ENCODE results near the gene TMIGD2.
"Not testable (repeated sequence)": the region's sequence is repeated elsewhere in the genome, so short reads cannot be mapped to it uniquely, and the experiment has no call there.

TMIGD2 gene

GRCh38 chr19:4278010-4278409, 24.2 kb downstream of the TMIGD2 start:
- H3K27me3 Mint-ChIP-seq (ENCODE audit: low read depth): peaks cover 50% of the 10 kb centered on the region
- peak overlapping the region in 2 of 3 experiments; percentile 81 to 92 for H3K27ac Mint-ChIP-seq
- H3K9me3 Mint-ChIP-seq: no peaks in the 10 kb centered on the region
- H3K4me3 Mint-ChIP-seq: peak overlapping the region; percentile 80 to 87 (median 86)
- H3K36me3 Mint-ChIP-seq (ENCODE audit: low read depth): no peaks in the 10 kb centered on the region
- TF ChIP-seq CTCF (IDR thresholded peaks at IDR 0.05; ENCODE audit: unreplicated experiment in 3 of 3): no peak
- H3K4me1 Mint-ChIP-seq: peaks cover 9% of the 10 kb centered on the region

- peak overlapping the region in 2 of 3 experiments; percentile 37 to 85 for H3K27ac Mint-ChIP-seq
- H3K27me3 Mint-ChIP-seq (ENCODE audit: low read depth): peaks cover 42% of the 10 kb centered on the region
- TF ChIP-seq CTCF (IDR thresholded peaks at IDR 0.05; ENCODE audit: unreplicated experiment in 3 of 3): no peak
- H3K9me3 Mint-ChIP-seq: no peaks in the 10 kb centered on the region
- H3K36me3 Mint-ChIP-seq (ENCODE audit: low read depth): no peaks in the 10 kb centered on the region
- peak overlapping the region; percentile 54 to 77 (median 63) for H3K4me3 Mint-ChIP-seq
- H3K4me1 Mint-ChIP-seq: peaks cover 9% of the 10 kb centered on the region
Observed at GRCh38 chr19:4277191-4277696, 24.9 kb downstream of the TMIGD2 start.

GRCh38 chr19:4274321-4274686, 27.9 kb downstream of the TMIGD2 start:
- H3K4me3 Mint-ChIP-seq; H3K27ac Mint-ChIP-seq; H3K4me1 Mint-ChIP-seq; H3K9me3 Mint-ChIP-seq; H3K36me3 Mint-ChIP-seq (ENCODE audit: low read depth): not testable (repeated sequence)
- H3K27me3 Mint-ChIP-seq (ENCODE audit: low read depth): peaks cover 15% of the 10 kb centered on the region

- no peak overlapping the region for H3K4me3 Mint-ChIP-seq
- no peaks in the 10 kb centered on the region for H3K9me3 Mint-ChIP-seq
- H3K4me1 Mint-ChIP-seq: peaks cover 5% of the 10 kb centered on the region
- H3K27ac Mint-ChIP-seq: no peak overlapping the region
- TF ChIP-seq CTCF (IDR thresholded peaks at IDR 0.05; ENCODE audit: unreplicated experiment in 3 of 3): no peak
- peaks cover 5% of the 10 kb centered on the region for H3K27me3 Mint-ChIP-seq (ENCODE audit: low read depth)
- peaks cover 10% of the 10 kb centered on the region for H3K36me3 Mint-ChIP-seq (ENCODE audit: low read depth)
Observed at GRCh38 chr19:4272894-4273293, 29.3 kb downstream of the TMIGD2 start.

- no peak for TF ChIP-seq CTCF (IDR thresholded peaks at IDR 0.05; ENCODE audit: unreplicated experiment in 3 of 3)
- Mint-ChIP-seq H3K4me3 (no peak overlapping the region), H3K36me3 (ENCODE audit: low read depth) (peaks cover 33% of the 10 kb centered on the region), H3K27me3 (ENCODE audit: low read depth) (no peaks in the 10 kb centered on the region), H3K9me3 (no peaks in the 10 kb centered on the region), H3K4me1 (no peaks in the 10 kb centered on the region), H3K27ac (no peak overlapping the region)
Observed at GRCh38 chr19:4268816-4269430, 33.3 kb downstream of the TMIGD2 start.

- peak in 1 of 3 experiments; percentile 7 for TF ChIP-seq CTCF (IDR thresholded peaks at IDR 0.05; ENCODE audit: unreplicated experiment in 3 of 3)
- peaks cover 33% of the 10 kb centered on the region for H3K36me3 Mint-ChIP-seq (ENCODE audit: low read depth)
- no peaks in the 10 kb centered on the region for H3K4me1 Mint-ChIP-seq
- no peak overlapping the region for H3K4me3 Mint-ChIP-seq
- H3K27ac Mint-ChIP-seq: no peak overlapping the region
- H3K9me3 Mint-ChIP-seq: no peaks in the 10 kb centered on the region
- H3K27me3 Mint-ChIP-seq (ENCODE audit: low read depth): no peaks in the 10 kb centered on the region
Observed at GRCh38 chr19:4267901-4268815, 34.0 kb downstream of the TMIGD2 start.

All from nephron (organoid).